HepG2 (cell line): ENCODE data around the gene GAPT.

ENCODE experiments used
- TAF1 ChIP-seq: sonication (generic); formaldehyde crosslinking; IDR thresholded peaks from 2 replicates; pipeline ENCODE4 v1.4.0; 2020; ENCODE audit warnings: missing genetic modification reagents
- TF ChIP-seq, protein P1 (sequence below): sonication (generic); formaldehyde crosslinking; IDR thresholded peaks from 2 replicates; pipeline ENCODE4 v1.5.0; 2020; ENCODE audit warnings: mild to moderate bottlenecking, missing genetic modification reagents, moderate library complexity

DNA sequence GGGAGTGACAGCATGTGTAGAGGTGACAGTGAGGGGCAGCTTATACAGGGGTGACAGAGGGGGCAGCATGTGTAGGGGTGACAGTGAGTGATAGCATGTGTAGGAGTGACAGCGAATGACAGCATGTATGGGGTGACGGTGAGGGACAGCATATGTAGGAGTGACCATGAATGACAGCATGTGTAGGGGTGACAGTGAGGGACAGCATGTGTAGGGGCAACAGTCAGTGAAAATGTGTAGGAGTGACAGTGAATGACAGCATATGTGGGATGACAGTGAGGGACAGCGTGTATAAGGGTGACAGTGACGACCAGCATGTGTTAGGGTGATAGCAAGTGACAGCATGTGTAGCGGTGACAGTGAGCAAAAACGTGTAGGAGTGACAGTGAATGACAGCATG is 9.4 kb upstream of the GAPT start:
- TF ChIP-seq, protein P1, sequence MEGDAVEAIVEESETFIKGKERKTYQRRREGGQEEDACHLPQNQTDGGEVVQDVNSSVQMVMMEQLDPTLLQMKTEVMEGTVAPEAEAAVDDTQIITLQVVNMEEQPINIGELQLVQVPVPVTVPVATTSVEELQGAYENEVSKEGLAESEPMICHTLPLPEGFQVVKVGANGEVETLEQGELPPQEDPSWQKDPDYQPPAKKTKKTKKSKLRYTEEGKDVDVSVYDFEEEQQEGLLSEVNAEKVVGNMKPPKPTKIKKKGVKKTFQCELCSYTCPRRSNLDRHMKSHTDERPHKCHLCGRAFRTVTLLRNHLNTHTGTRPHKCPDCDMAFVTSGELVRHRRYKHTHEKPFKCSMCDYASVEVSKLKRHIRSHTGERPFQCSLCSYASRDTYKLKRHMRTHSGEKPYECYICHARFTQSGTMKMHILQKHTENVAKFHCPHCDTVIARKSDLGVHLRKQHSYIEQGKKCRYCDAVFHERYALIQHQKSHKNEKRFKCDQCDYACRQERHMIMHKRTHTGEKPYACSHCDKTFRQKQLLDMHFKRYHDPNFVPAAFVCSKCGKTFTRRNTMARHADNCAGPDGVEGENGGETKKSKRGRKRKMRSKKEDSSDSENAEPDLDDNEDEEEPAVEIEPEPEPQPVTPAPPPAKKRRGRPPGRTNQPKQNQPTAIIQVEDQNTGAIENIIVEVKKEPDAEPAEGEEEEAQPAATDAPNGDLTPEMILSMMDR (CRISPR knock-in tag): no peak
- TF ChIP-seq TAF1 (CRISPR knock-in tag): no peak
